Mesenchymal stem cell (in vitro differentiated cells and primary cell): ENCODE results near the gene DTX4.
A peak's percentile ranks its signal among the peaks of the same experiment; 100 is the strongest.

Experiments used
- DNase-seq: peaks from one replicate; pipeline ENCODE4 v3.0.0-alpha.2; 2013
- H2AFZ ChIP-seq: one replicate; pipeline ENCODE4 v1.6.1; 2013; ENCODE audit warnings: low read depth, mild to moderate bottlenecking, control low read depth, inconsistent platforms, low read length, moderate library complexity
- H2AK5ac ChIP-seq: 2 replicates; pipeline ENCODE4 v1.6.1; 2013; ENCODE audit warnings: low read length, moderate library complexity, mild to moderate bottlenecking, inconsistent platforms; ENCODE audit not compliant: severe bottlenecking
- H2BK120ac ChIP-seq: one replicate; pipeline ENCODE4 v1.6.1; 2013; ENCODE audit warnings: low read depth, mild to moderate bottlenecking, inconsistent platforms, low read length, moderate library complexity
- H2BK12ac ChIP-seq, 2 experiments: one replicate each; pipeline ENCODE4 v1.6.1; 2013; ENCODE audit warnings: inconsistent platforms in 2 of 2, low read length in 2 of 2, mild to moderate bottlenecking in 2 of 2, moderate library complexity in 2 of 2, control low read depth in 1 of 2
- H2BK15ac ChIP-seq: one replicate; pipeline ENCODE4 v1.6.1; 2013; ENCODE audit warnings: mild to moderate bottlenecking, low read depth, inconsistent platforms; ENCODE audit not compliant: poor library complexity, severe bottlenecking
- H2BK5ac ChIP-seq: 2 replicates; pipeline ENCODE4 v1.6.1; 2013; ENCODE audit warnings: low read depth, mild to moderate bottlenecking, low read length, control low read depth, inconsistent platforms; ENCODE audit not compliant: poor library complexity, severe bottlenecking
- H3K14ac ChIP-seq, 2 experiments: one replicate each; pipeline ENCODE4 v1.6.1; 2013; ENCODE audit warnings: inconsistent platforms in 2 of 2, low read length in 2 of 2, control low read depth in 1 of 2, mild to moderate bottlenecking in 1 of 2, moderate library complexity in 1 of 2
- H3K18ac ChIP-seq, 2 experiments: one replicate each; pipeline ENCODE4 v1.6.1; 2013; ENCODE audit warnings: inconsistent platforms in 2 of 2, low read length in 2 of 2, control low read depth in 1 of 2, low read depth in 1 of 2, mild to moderate bottlenecking in 1 of 2
- H3K23ac ChIP-seq, 2 experiments: one replicate each; pipeline ENCODE4 v1.6.1; 2013; ENCODE audit warnings: inconsistent platforms in 2 of 2, low read length in 2 of 2, mild to moderate bottlenecking in 2 of 2, moderate library complexity in 2 of 2, control low read depth in 1 of 2
- H3K27ac ChIP-seq: 2 replicates; pipeline ENCODE4 v1.5.1; 2013; ENCODE audit warnings: mild to moderate bottlenecking, moderate library complexity, low read length, control low read depth, inconsistent platforms; ENCODE audit not compliant: poor library complexity, severe bottlenecking
- H3K27me3 ChIP-seq, 2 experiments: 2 replicates each; pipeline versions ENCODE4 v1.6.1 to v1.7.0; 2013; ENCODE audit warnings: low read length in 2 of 2, mild to moderate bottlenecking in 2 of 2, moderate library complexity in 2 of 2, control low read depth in 1 of 2, inconsistent platforms in 1 of 2; ENCODE audit not compliant: control insufficient read depth in 1 of 2, insufficient read depth in 1 of 2
- H3K36me3 ChIP-seq, 2 experiments: 2 replicates each; pipeline versions ENCODE4 v1.6.1 to v1.7.0; 2013; ENCODE audit warnings: low read length in 2 of 2, control low read depth in 1 of 2, inconsistent platforms in 1 of 2, low read depth in 1 of 2, mild to moderate bottlenecking in 1 of 2; ENCODE audit not compliant: insufficient read depth in 2 of 2, control insufficient read depth in 1 of 2
- H3K4ac ChIP-seq, 2 experiments: one replicate each; pipeline ENCODE4 v1.6.1; 2013; ENCODE audit warnings: inconsistent platforms in 2 of 2, low read length in 2 of 2, mild to moderate bottlenecking in 2 of 2, moderate library complexity in 2 of 2, control low read depth in 1 of 2, low read depth in 1 of 2
- H3K4me1 ChIP-seq: 2 replicates; pipeline ENCODE4 v1.6.1; 2013; ENCODE audit warnings: low read depth, low read length, control low read depth; ENCODE audit not compliant: control insufficient read depth, insufficient read depth
- H3K4me2 ChIP-seq: 2 replicates; pipeline ENCODE4 v1.6.1; 2013; ENCODE audit warnings: low read length, mild to moderate bottlenecking, inconsistent platforms; ENCODE audit not compliant: poor library complexity, severe bottlenecking
- H3K4me3 ChIP-seq, 2 experiments: 2 replicates each; pipeline versions ENCODE4 v1.5.1 to v1.7.0; 2013; ENCODE audit warnings: low read length in 2 of 2, mild to moderate bottlenecking in 2 of 2, control low read depth in 1 of 2, low read depth in 1 of 2; ENCODE audit not compliant: insufficient read depth in 1 of 2
- H3K79me1 ChIP-seq: replicated peaks from 2 replicates; pipeline ENCODE4 v1.6.1; 2013; ENCODE audit warnings: mild to moderate bottlenecking, control low read depth, low read length, inconsistent platforms; ENCODE audit not compliant: poor library complexity, severe bottlenecking
- H3K9ac ChIP-seq: 2 replicates; pipeline ENCODE4 v1.7.0; 2013; ENCODE audit warnings: mild to moderate bottlenecking, low read length, moderate library complexity
- H3K9me3 ChIP-seq: 2 replicates; pipeline ENCODE4 v1.7.0; 2013; ENCODE audit warnings: mild to moderate bottlenecking, low read length; ENCODE audit not compliant: control insufficient read depth
- H4K8ac ChIP-seq: one replicate; pipeline ENCODE4 v1.6.1; 2013; ENCODE audit warnings: inconsistent platforms, mild to moderate bottlenecking, low read length, moderate library complexity
- H4K91ac ChIP-seq: one replicate; pipeline ENCODE4 v1.6.1; 2013; ENCODE audit warnings: mild to moderate bottlenecking, low read length, inconsistent platforms
- WGBS: methylation state at CpG from one replicate; pipeline ENCODE4 v1.1.7; 2013; ENCODE audit warnings: mixed read lengths; 5-methylcytosine and 5-hydroxymethylcytosine counted together

The DTX4 gene

DNA sequence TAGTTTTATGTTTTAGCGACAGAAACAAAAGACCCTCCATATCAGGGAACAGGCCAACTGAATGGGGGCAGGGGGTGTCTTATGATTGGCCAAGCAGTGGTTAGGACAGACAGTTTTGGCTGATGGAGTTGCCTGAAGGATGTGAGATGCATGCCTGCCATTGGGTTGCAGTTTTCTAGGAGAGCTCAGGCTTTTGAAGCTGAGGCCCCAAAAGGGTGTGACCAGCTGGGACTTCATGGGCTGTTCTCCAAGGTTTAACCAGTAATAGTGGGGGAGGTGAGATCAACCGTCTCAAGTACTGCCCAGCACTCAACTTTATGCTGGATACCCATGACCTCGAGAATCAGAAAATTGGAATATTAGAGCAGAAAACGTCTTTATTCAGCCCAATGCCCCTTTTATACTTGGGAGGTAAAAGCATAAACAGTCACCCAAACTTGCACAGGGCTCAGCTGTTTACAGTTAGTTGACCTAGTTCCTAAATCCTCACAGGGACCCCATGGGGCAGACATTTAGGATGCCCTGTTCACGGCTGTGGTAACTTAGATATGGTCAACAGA is 13.5 kb downstream of the DTX4 start:
- Histone ChIP-seq H3K9me3 (no peaks in the 10 kb centered on the region), H2AK5ac (no peak overlapping the region), H3K23ac (no peak overlapping the region), H3K36me3 (no peaks in the 10 kb centered on the region), H2BK5ac (no peak overlapping the region), H3K27me3 (peaks cover 0 to 19% of the 10 kb centered on the region in 2 experiments), H2BK15ac (no peak overlapping the region), H4K8ac (no peak overlapping the region), H2BK120ac (no peak overlapping the region), H3K4me2 (no peak overlapping the region), H4K91ac (no peak overlapping the region), H3K14ac (no peak overlapping the region), H3K4me3 (no peak overlapping the region), H2AFZ (no peak overlapping the region), H3K79me1 (no peaks in the 10 kb centered on the region), H3K27ac (no peak overlapping the region), H3K9ac (no peak overlapping the region), H3K4ac (no peak overlapping the region), H3K4me1 (no peaks in the 10 kb centered on the region), H3K18ac (no peak overlapping the region), H2BK12ac (no peak overlapping the region)
- no peak for DNase-seq
- 88% methylated on average over 5 of the region's 5 CpGs for WGBS

DNA sequence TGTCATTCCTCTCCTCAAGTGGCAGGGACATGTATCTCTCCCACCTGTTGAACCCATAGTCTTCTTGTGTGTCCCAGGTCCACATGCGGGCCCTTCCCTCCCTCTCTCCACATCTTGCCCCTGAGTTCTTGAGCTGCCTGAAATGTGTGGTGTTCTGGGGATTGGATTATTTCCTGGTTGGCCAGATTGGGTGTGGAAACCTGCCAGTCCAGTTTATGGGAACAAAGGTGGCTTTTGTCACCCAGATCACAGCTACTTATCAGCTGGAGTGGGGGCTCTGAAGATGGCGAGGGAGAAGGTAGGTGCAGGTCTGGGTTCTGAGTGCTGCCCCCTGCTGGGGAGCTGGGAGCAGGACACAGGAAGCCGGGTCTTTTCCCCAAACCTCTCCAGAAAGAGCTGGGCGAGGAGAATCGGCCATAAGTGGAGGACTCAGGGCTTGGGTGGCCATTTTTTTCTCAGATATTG is 14.2 kb downstream of the DTX4 start:
- H2BK15ac ChIP-seq: no peak overlapping the region
- DNase-seq: no peak
- no peak overlapping the region for H3K4ac ChIP-seq
- H3K9me3 ChIP-seq: no peaks in the 10 kb centered on the region
- H3K4me2 ChIP-seq: no peak overlapping the region
- no peak overlapping the region for H3K9ac ChIP-seq
- no peak overlapping the region for H2BK5ac ChIP-seq
- H4K91ac ChIP-seq: no peak overlapping the region
- no peaks in the 10 kb centered on the region for H3K4me1 ChIP-seq
- H3K18ac ChIP-seq: no peak overlapping the region
- H3K4me3 ChIP-seq: no peak overlapping the region
- no peak overlapping the region for H3K14ac ChIP-seq
- peaks cover 0 to 16% of the 10 kb centered on the region in 2 experiments for H3K27me3 ChIP-seq
- H3K79me1 ChIP-seq: no peaks in the 10 kb centered on the region
- H2AK5ac ChIP-seq: no peak overlapping the region
- no peaks in the 10 kb centered on the region for H3K36me3 ChIP-seq
- H2AFZ ChIP-seq: no peak overlapping the region
- no peak overlapping the region for H4K8ac ChIP-seq
- H2BK12ac ChIP-seq: no peak overlapping the region
- H3K27ac ChIP-seq: no peak overlapping the region
- no peak overlapping the region for H3K23ac ChIP-seq
- 54% methylated on average over 3 of the region's 5 CpGs for WGBS
- no peak overlapping the region for H2BK120ac ChIP-seq

DNA sequence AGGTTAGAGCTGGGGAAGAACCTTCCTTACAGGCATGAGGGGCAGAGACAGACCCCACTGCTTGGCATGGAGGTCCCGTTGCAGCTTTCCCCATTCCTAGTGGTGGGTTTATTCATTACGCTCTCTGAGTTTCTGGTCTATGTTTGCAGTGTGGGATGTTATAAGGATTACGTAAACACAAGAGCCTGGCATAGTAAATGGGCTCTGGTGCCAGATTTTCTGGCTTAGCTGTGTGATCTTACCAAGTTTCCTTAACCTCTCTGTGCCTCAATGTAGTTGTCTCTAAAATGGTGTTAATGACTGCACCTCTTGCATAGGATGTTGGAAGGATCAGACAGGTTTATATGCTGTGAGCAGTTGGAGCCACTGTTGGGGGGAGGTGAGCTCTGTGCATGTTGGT is 15.1 kb downstream of the DTX4 start:
- no peak overlapping the region for H3K4ac ChIP-seq
- no peak overlapping the region for H3K27ac ChIP-seq
- H2BK15ac ChIP-seq: no peak overlapping the region
- no peak overlapping the region for H4K8ac ChIP-seq
- no peaks in the 10 kb centered on the region for H3K79me1 ChIP-seq
- H2AFZ ChIP-seq: no peak overlapping the region
- H3K9me3 ChIP-seq: no peaks in the 10 kb centered on the region
- H2AK5ac ChIP-seq: no peak overlapping the region
- no peak overlapping the region for H2BK120ac ChIP-seq
- no peak overlapping the region for H2BK12ac ChIP-seq
- no peak for DNase-seq
- 93% methylated on average over 3 of the region's 3 CpGs for WGBS
- H3K23ac ChIP-seq: no peak overlapping the region
- H3K4me3 ChIP-seq: no peak overlapping the region
- no peaks in the 10 kb centered on the region for H3K36me3 ChIP-seq
- H3K4me1 ChIP-seq: no peaks in the 10 kb centered on the region
- no peak overlapping the region for H3K18ac ChIP-seq
- H4K91ac ChIP-seq: no peak overlapping the region
- no peak overlapping the region for H3K14ac ChIP-seq
- peaks cover 0 to 19% of the 10 kb centered on the region in 2 experiments for H3K27me3 ChIP-seq
- no peak overlapping the region for H2BK5ac ChIP-seq
- H3K4me2 ChIP-seq: no peak overlapping the region
- H3K9ac ChIP-seq: no peak overlapping the region

DNA sequence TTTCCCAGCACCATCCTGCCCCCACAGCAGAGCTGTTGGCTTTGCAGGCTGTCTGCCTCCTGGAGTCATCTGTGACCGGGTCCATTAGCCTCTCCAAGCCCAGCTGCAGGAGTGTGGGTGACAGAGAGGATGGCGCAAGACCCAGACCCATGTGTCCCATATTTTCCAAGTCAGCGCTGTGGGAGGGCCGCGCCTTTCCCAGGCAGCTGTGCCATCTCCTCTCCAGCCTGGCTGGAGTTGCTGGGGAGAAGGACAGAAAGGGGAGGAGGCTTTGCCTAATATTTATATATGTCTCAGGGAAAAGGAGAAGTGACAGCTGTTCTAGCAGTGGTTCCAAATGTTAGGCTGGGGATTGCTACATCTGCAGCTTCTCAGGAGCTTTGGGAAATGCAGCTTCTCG is 15.7 kb downstream of the DTX4 start:
- H3K18ac ChIP-seq: no peak overlapping the region
- no peak overlapping the region for H4K8ac ChIP-seq
- H3K27ac ChIP-seq: no peak overlapping the region
- H2BK120ac ChIP-seq: no peak overlapping the region
- no peak overlapping the region for H2BK5ac ChIP-seq
- no peaks in the 10 kb centered on the region for H3K36me3 ChIP-seq
- H3K27me3 ChIP-seq: peaks cover 0 to 21% of the 10 kb centered on the region in 2 experiments
- H2AFZ ChIP-seq: no peak overlapping the region
- H2BK15ac ChIP-seq: no peak overlapping the region
- H3K4ac ChIP-seq: no peak overlapping the region
- DNase-seq: peak; percentile 77
- H3K79me1 ChIP-seq: no peaks in the 10 kb centered on the region
- no peaks in the 10 kb centered on the region for H3K9me3 ChIP-seq
- no peak overlapping the region for H2AK5ac ChIP-seq
- H2BK12ac ChIP-seq: no peak overlapping the region
- H3K4me1 ChIP-seq: no peaks in the 10 kb centered on the region
- no peak overlapping the region for H3K4me2 ChIP-seq
- H3K9ac ChIP-seq: no peak overlapping the region
- H4K91ac ChIP-seq: no peak overlapping the region
- no peak overlapping the region for H3K23ac ChIP-seq
- H3K14ac ChIP-seq: no peak overlapping the region
- no peak overlapping the region for H3K4me3 ChIP-seq
- WGBS: 80% methylated on average over 6 of the region's 6 CpGs
